Heart left ventricle (tissue), 16 donors: ENCODE measurements around the gene F7. TPM values are rescaled to one million over a fixed set of nuclear protein-coding genes. Genes with fewer than 3 reads are reported as not detected.

Experiments used
- ATAC-seq, 4 donors: fragments of 200-7000 bp; cut with Tn5 transposase; one replicate each; pipeline ENCODE4 v1.9.1; 2020 to 2022; ENCODE audit warnings: moderate library complexity in 4 of 4, mild to moderate bottlenecking in 3 of 4, moderate number of reproducible peaks in 1 of 4
- DNase-seq, 5 donors: peaks; one replicate each; pipeline ENCODE4 v3.0.0-alpha.2; 2020
- H3K27ac ChIP-seq, 12 donors: fragments of 200-600 bp; sonication (generic) in 4 of 12; one replicate each; pipeline versions ENCODE4 v1.5.0 to v1.8.0; 2016 to 2022; ENCODE audit warnings: mild to moderate bottlenecking in 2 of 12
- H3K27me3 ChIP-seq, 9 donors: fragments of 200-600 bp; sonication (generic) in 2 of 9; one replicate each; pipeline versions ENCODE4 v1.5.1 to v1.8.0; 2016 to 2022; ENCODE audit warnings: mild to moderate bottlenecking in 3 of 9
- H3K36me3 ChIP-seq, 9 donors: fragments of 200-600 bp; sonication (generic) in 2 of 9; one replicate each; pipeline versions ENCODE4 v1.5.0 to v1.8.0; 2018 to 2022; ENCODE audit warnings: mild to moderate bottlenecking in 2 of 9
- H3K4me1 ChIP-seq, 12 donors: fragments of 200-600 bp; sonication (generic) in 4 of 12; one replicate each; pipeline versions ENCODE4 v1.5.0 to v1.8.0; 2016 to 2022; ENCODE audit warnings: mild to moderate bottlenecking in 3 of 12
- H3K4me3 ChIP-seq, 12 donors: fragments of 200-600 bp; sonication (generic) in 4 of 12; one replicate each; pipeline versions ENCODE4 v1.5.0 to v1.8.0; 2017 to 2022; ENCODE audit warnings: mild to moderate bottlenecking in 9 of 12, moderate library complexity in 4 of 12
- H3K9me3 ChIP-seq, 12 donors: fragments of 200-600 bp; sonication (generic) in 4 of 12; one replicate each; pipeline versions ENCODE4 v1.5.0 to v1.8.0; 2016 to 2022; ENCODE audit warnings: mild to moderate bottlenecking in 1 of 12
- CTCF ChIP-seq, 12 donors: fragments of 200-600 bp; sonication (generic) in 4 of 12; IDR thresholded peaks; one replicate each; pipeline versions ENCODE4 v1.5.0 to v1.8.0; 2018 to 2022; ENCODE audit warnings: antibody characterized with exemption in 12 of 12, mild to moderate bottlenecking in 5 of 12
- POLR2A ChIP-seq, 2 donors: fragments of 450-650 bp; IDR thresholded peaks; one replicate each; pipeline ENCODE4 v1.6.1; 2017; ENCODE audit warnings: antibody characterized with exemption in 2 of 2, mild to moderate bottlenecking in 2 of 2, moderate library complexity in 2 of 2
- WGBS, 4 donors: extraction: QIAGEN DNeasy Blood & Tissue Kit in 2 of 4; methylation state at CpG; one replicate each; pipeline versions ENCODE4 v1.1.5 to v1.1.7; 2013 to 2018; 5-methylcytosine and 5-hydroxymethylcytosine counted together
- intact Hi-C, 10 donors: fragments of 100-400 bp; cut with DNase I; formaldehyde crosslinking; loops; one replicate each; pipeline versions ENCODE4 v1.11.1 to v1.14.2; 2022
- polyA plus RNA-seq, 2 donors: library from polyadenylated mRNA; stranded (reverse); fragments of 200-250 nt; gene quantifications; one replicate each; pipeline ENCODE4 v1.2.3, GENCODE V29; 2013
- total RNA-seq, 9 donors: library from RNA; depleted of rRNA in 2 of 9; stranded (reverse); fragments of >200 nt in 2 of 9; fragmentation: NEBNext Ultra II Directional in 3 of 9; extraction: Animal tissue kit (Norgen Biotek cat#: 25700) in 3 of 9; gene quantifications; one replicate each; pipeline versions ENCODE4 v1.1.0 to v1.2.4, GENCODE V29; 2016 to 2023
- donor health status: ischemic (EF 13 %, LVEDD 7.1; RV severe dilation, severe dysfunction).
- donor health status: healthy with polysubstance abuse.
- donor health status: DM: no; HTN: yes; CAD: no.
- donor health status: DM: no; HTN: no; CAD: no.
- donor health status: ischemic (EF 25% LVEDD 6.9; RV normal size, moderate dysfunction).
- donor health status: ischemic (EF 25% LVEDD 5.7; RV mildly dilated, moderate dysfunction).
- donor health status: healthy.
- donor health status: DM: yes; HTN: yes; CAD: no.
- donor health status: ischemic (EF 35%, LVEDD 5.7; RV mildly dilated, moderate dysfunction).
- donor health status: nonischemic (EF 11% LVEDD 7.7; RV severe dilation, severe dysfunction).
- donor health status: DM: yes; HTN: yes; CAD: no.
- donor health status: PGD.
- donor health status: ischemic (EF 29% LVEDD 5.4; RV normal size, mild dysfunction).
- donor health status: nonischemic (EF 23%, LVEDD 6.1; RV moderate dilation, normal function).

Gene F7
- total and polyA plus RNA-seq, 11 donors, result 0.01 to 0.41 (median 0.13) TPM; not detected in 7

- H3K9me3 ChIP-seq, result no peaks in the 10 kb centered on the region
- no peaks in the 10 kb centered on the region for H3K36me3 ChIP-seq
- intact Hi-C loops, result no loop called here
- DNase-seq (peak in 1 of 5 donors; percentile 12), ATAC-seq (no peak)
- WGBS, 4 donors, result 79 to 91% (median 85%) methylated on average over 12 to 19 of the region's 19 CpGs
- H3K4me3 ChIP-seq, result no peak overlapping the region
- no peaks in the 10 kb centered on the region for H3K27me3 ChIP-seq
- no peak for TF ChIP-seq CTCF (IDR thresholded peaks at IDR 0.05)
- no peak for TF ChIP-seq POLR2A (IDR thresholded peaks at IDR 0.05)
- H3K4me1 ChIP-seq, result peaks cover 0 to 10% (median 3%) of the 10 kb centered on the region in 12 donors
- no peak overlapping the region for H3K27ac ChIP-seq
Observed at GRCh38 chr13:113120300-113121182, 14.9 kb downstream of the F7 start.

DNA sequence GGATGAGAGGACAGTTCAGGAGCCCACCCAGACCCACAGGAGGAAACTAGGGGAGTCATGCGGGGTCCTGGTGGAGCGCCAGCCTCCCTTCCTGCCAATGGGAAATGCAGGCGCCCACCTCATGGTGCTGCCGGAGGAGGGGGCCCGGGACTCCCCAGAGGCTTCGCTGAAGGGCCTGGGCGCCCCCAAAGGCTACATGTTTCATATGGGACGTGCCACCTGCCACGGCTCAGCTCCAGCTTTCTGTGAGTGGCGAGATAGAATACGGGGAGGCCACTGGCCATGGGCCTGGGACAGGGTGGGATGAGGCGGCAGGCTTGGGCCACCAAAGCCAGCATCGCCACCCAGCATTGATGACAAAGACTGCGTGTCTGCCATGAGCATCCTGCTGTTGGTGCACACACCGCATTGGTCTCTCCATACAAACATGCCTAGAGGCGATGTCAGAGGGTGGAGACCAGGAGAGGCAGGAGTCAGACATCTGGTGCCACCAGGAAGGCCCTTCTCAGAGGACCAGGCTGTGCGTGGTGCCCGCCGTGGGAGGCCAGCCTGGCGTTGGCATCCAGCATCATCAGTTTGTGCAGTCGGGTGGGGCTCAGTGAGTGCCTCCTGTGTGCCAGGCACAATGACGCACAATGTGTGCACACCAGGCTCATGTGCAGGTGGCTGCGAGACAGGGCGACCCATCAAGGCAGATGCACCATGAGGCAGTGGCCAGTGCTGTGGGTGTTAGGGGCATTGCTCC, 15.8 kb downstream of the F7 start:
- ATAC-seq, result no peak
- no peaks in the 10 kb centered on the region for H3K36me3 ChIP-seq
- H3K4me1 ChIP-seq, result peaks cover 0 to 10% (median 3%) of the 10 kb centered on the region in 12 donors
- H3K4me3 ChIP-seq, result no peak overlapping the region
- WGBS, 4 donors, result 91 to 96% (median 92%) methylated on average over 12 to 24 of the region's 24 CpGs
- no peak overlapping the region for H3K27ac ChIP-seq
- intact Hi-C loops, result no loop called here
- H3K27me3 ChIP-seq, result no peaks in the 10 kb centered on the region
- TF ChIP-seq POLR2A (IDR thresholded peaks at IDR 0.05) (no peak), CTCF (IDR thresholded peaks at IDR 0.05) (no peak)
- peak in 2 of 5 donors; percentile 15 to 18 for DNase-seq
- H3K9me3 ChIP-seq, result no peaks in the 10 kb centered on the region

DNA sequence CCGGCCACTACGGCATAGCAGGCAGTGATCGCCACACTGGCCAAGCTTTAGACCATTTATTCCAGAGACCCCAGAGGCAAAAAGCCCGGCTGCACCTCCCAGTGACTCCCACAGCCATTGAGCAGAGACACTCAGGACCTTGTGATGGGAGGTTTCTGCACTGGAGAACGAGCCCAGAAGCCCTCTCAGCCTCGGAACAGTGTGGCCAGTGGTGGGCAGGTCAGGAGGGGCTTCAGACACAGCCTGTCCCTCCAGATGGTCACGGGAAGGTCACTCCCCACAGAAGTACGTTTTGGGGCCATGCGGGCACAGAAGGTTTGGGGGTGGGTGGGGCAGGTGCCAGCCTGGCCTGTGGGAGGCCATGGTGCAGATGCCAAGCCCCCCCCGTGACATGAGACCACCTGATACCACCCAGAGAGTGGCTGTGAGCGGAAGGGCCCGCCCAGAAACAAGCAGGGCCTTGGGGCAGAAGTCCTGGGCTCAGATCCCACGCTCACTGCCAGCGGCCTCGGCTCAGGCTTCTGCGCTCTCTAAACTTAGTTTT, 16.4 kb downstream of the F7 start:
- no peak for ATAC-seq
- peak in 2 of 5 donors; percentile 13 to 20 for DNase-seq
- intact Hi-C loops, result no loop called here
- TF ChIP-seq CTCF (IDR thresholded peaks at IDR 0.05), result no peak
- no peak for TF ChIP-seq POLR2A (IDR thresholded peaks at IDR 0.05)
- Histone ChIP-seq H3K27me3 (no peaks in the 10 kb centered on the region), H3K9me3 (no peaks in the 10 kb centered on the region), H3K36me3 (no peaks in the 10 kb centered on the region), H3K4me3 (peak overlapping the region in 6 of 12 donors; percentile 30 to 48 (median 42)), H3K27ac (peak overlapping the region in 5 of 12 donors; percentile 19 to 48 (median 22)), H3K4me1 (peaks cover 0 to 10% (median 3%) of the 10 kb centered on the region in 12 donors)
- 80 to 86% (median 82%) methylated on average over 7 to 16 of the region's 16 CpGs for WGBS, 4 donors
